Nephron (organoid): ENCODE measurements around the gene OLFML2B.

Experiments
- H3K27ac Mint-ChIP-seq, 3 experiments: 2 replicates each; pipeline ENCODE4 v1.8.0; 2020; ENCODE audit warnings: mixed read lengths in 3 of 3, mild to moderate bottlenecking in 2 of 3, moderate library complexity in 1 of 3
- H3K27me3 Mint-ChIP-seq: 2 replicates; pipeline ENCODE4 v1.8.0; 2021; ENCODE audit warnings: low read depth, mild to moderate bottlenecking, moderate library complexity, mixed read lengths
- H3K36me3 Mint-ChIP-seq: 2 replicates; pipeline ENCODE4 v1.8.0; 2020; ENCODE audit warnings: low read depth, mixed read lengths
- H3K4me1 Mint-ChIP-seq: 2 replicates; pipeline ENCODE4 v1.8.0; 2020; ENCODE audit warnings: mixed read lengths
- H3K4me3 Mint-ChIP-seq, 3 experiments: 2 replicates each; pipeline ENCODE4 v1.8.0; 2020; ENCODE audit warnings: mild to moderate bottlenecking in 3 of 3, mixed read lengths in 3 of 3, moderate library complexity in 2 of 3
- H3K9me3 Mint-ChIP-seq: 2 replicates; pipeline ENCODE4 v1.8.0; 2020; ENCODE audit warnings: mixed read lengths
- CTCF ChIP-seq, 3 experiments: fragments of 200-600 bp; sonication (generic); IDR thresholded peaks; one replicate each; pipeline ENCODE4 v1.5.0; 2021; ENCODE audit warnings: antibody characterized with exemption in 3 of 3; ENCODE audit not compliant: unreplicated experiment in 3 of 3

Gene OLFML2B

GRCh38 chr1:161988413-161988812, 35.3 kb downstream of the OLFML2B start:
- H3K27ac Mint-ChIP-seq, result peak overlapping the region in 1 of 3 experiments; percentile 74
- H3K9me3 Mint-ChIP-seq, result peaks cover 36% of the 10 kb centered on the region
- no peak for TF ChIP-seq CTCF (IDR thresholded peaks at IDR 0.05; ENCODE audit: unreplicated experiment in 3 of 3)
- peaks cover 2% of the 10 kb centered on the region for H3K27me3 Mint-ChIP-seq
- H3K4me3 Mint-ChIP-seq, result no peak overlapping the region
- H3K36me3 Mint-ChIP-seq, result peaks cover 78% of the 10 kb centered on the region
- peaks cover 19% of the 10 kb centered on the region for H3K4me1 Mint-ChIP-seq

GRCh38 chr1:161987872-161988271, 35.8 kb downstream of the OLFML2B start:
- H3K9me3 Mint-ChIP-seq, result peaks cover 32% of the 10 kb centered on the region
- H3K4me1 Mint-ChIP-seq, result peaks cover 25% of the 10 kb centered on the region
- no peak for TF ChIP-seq CTCF (IDR thresholded peaks at IDR 0.05; ENCODE audit: unreplicated experiment in 3 of 3)
- peak overlapping the region in 1 of 3 experiments; percentile 74 for H3K27ac Mint-ChIP-seq
- no peak overlapping the region for H3K4me3 Mint-ChIP-seq
- peaks cover 78% of the 10 kb centered on the region for H3K36me3 Mint-ChIP-seq
- no peaks in the 10 kb centered on the region for H3K27me3 Mint-ChIP-seq

GRCh38 chr1:161987303-161987702, 36.4 kb downstream of the OLFML2B start:
- TF ChIP-seq CTCF (IDR thresholded peaks at IDR 0.05; ENCODE audit: unreplicated experiment in 3 of 3), result no peak
- H3K4me1 Mint-ChIP-seq, result peaks cover 31% of the 10 kb centered on the region
- peaks cover 32% of the 10 kb centered on the region for H3K9me3 Mint-ChIP-seq
- H3K4me3 Mint-ChIP-seq, result no peak overlapping the region
- H3K27me3 Mint-ChIP-seq, result no peaks in the 10 kb centered on the region
- H3K27ac Mint-ChIP-seq, result peak overlapping the region in 1 of 3 experiments; percentile 74
- peaks cover 76% of the 10 kb centered on the region for H3K36me3 Mint-ChIP-seq

GRCh38 chr1:161986328-161986727, 37.3 kb downstream of the OLFML2B start:
- peaks cover 31% of the 10 kb centered on the region for H3K4me1 Mint-ChIP-seq
- TF ChIP-seq CTCF (IDR thresholded peaks at IDR 0.05; ENCODE audit: unreplicated experiment in 3 of 3), result no peak
- no peaks in the 10 kb centered on the region for H3K27me3 Mint-ChIP-seq
- H3K27ac Mint-ChIP-seq, result no peak overlapping the region
- peaks cover 25% of the 10 kb centered on the region for H3K9me3 Mint-ChIP-seq
- no peak overlapping the region for H3K4me3 Mint-ChIP-seq
- H3K36me3 Mint-ChIP-seq, result peaks cover 66% of the 10 kb centered on the region

GRCh38 chr1:161985301-161985822, 38.3 kb downstream of the OLFML2B start:
- no peak for TF ChIP-seq CTCF (IDR thresholded peaks at IDR 0.05; ENCODE audit: unreplicated experiment in 3 of 3)
- H3K36me3 Mint-ChIP-seq, result peaks cover 58% of the 10 kb centered on the region
- peaks cover 18% of the 10 kb centered on the region for H3K9me3 Mint-ChIP-seq
- no peaks in the 10 kb centered on the region for H3K27me3 Mint-ChIP-seq
- peaks cover 35% of the 10 kb centered on the region for H3K4me1 Mint-ChIP-seq
- H3K27ac Mint-ChIP-seq, result peak overlapping the region in 1 of 3 experiments; percentile 3
- no peak overlapping the region for H3K4me3 Mint-ChIP-seq

GRCh38 chr1:161983725-161984124, 39.9 kb downstream of the OLFML2B start:
- Mint-ChIP-seq H3K4me1 (peaks cover 30% of the 10 kb centered on the region), H3K27ac (no peak overlapping the region), H3K9me3 (peaks cover 10% of the 10 kb centered on the region)

More at GRCh38 chr1:161983725-161984124, 39.9 kb downstream of the OLFML2B start:
- Mint-ChIP-seq H3K4me3 (no peak overlapping the region), H3K36me3 (peaks cover 45% of the 10 kb centered on the region), H3K27me3 (no peaks in the 10 kb centered on the region)
- TF ChIP-seq CTCF (IDR thresholded peaks at IDR 0.05; ENCODE audit: unreplicated experiment in 3 of 3), result no peak
